Stromal cell of bone marrow (primary cell): ENCODE measurements around the gene KLF11.
"Not testable (repeated sequence)": the region's sequence is repeated elsewhere in the genome, so short reads cannot be mapped to it uniquely, and the experiment has no call there.

Experiments used
- DNase-seq: peaks from one replicate; pipeline ENCODE4 v3.0.0-alpha.2; 2012; ENCODE audit warnings: low read depth

Gene KLF11

GRCh38 chr2:10009811-10010781 lies 33.3 kb upstream of the KLF11 start:
- peak; percentile 23 for DNase-seq

- not testable (repeated sequence) for DNase-seq
These were observed 32.3 kb upstream of the KLF11 start for GRCh38 chr2:10010861-10011605.

- DNase-seq = not testable (repeated sequence)
These were observed 31.6 kb upstream of the KLF11 start for GRCh38 chr2:10011606-10012325.

GRCh38 chr2:10012366-10012962 lies 30.9 kb upstream of the KLF11 start:
- not testable (repeated sequence) for DNase-seq

DNA sequence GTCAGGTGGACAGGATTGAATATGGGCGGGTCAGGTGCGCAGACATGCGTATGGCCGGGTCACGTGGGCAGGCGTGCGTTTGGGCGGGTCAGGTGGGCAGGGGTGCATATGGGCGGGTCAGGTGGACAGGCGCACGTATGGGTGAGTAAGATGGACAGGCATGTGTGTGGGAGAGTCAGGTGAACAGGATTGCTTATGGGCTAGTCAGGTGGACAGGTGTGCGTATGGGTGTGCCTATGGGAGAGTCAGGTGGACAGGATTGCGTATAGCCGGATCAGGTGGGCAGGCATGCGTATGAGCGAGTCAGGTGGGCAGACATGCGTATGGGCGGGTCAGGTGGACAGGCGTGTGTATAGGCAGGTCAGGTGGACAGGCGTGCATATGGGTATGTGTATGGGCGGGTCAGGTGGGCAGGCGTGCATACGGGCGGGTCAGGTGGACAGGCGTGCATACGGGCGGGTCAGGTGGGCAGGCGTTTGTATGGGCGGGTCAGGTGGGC lies 30.3 kb upstream of the KLF11 start:
- DNase-seq = no peak

GRCh38 chr2:10013651-10014417 lies 29.5 kb upstream of the KLF11 start:
- DNase-seq = not testable (repeated sequence)

- no peak for DNase-seq
These were observed 28.7 kb upstream of the KLF11 start for GRCh38 chr2:10014418-10015190.

DNA sequence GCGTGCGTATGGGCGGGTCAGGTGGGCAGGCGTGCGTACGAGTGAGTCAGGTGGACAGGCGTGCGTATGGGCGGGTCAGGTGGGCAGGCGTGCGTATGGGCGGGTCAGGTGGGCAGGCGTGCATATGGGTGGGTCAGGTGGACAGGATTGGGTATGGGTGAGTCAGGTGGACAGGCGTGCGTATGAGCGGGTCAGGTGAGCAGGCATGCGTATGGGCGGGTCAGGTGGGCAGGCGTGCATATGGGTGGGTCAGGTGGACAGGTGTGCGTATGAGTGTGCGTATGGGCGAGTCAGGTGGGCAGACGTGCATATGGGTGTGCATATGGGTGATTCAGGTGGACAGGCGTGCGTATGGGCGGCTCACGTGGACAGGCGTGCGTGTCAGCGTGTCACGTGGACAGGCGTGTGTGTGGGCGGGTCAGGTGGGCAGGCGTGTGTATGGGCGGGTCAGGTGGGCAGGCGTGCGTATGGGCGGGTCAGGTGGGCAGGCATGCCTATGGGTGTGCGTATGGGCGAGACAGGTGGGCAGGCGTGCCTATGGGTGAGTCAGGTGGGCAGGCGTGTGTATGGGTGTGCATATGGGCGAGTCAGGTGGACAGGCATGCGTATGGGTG lies 27.9 kb upstream of the KLF11 start:
- not testable (repeated sequence) for DNase-seq

- no peak for DNase-seq
These were observed 27.1 kb upstream of the KLF11 start for GRCh38 chr2:10016001-10016801.

- DNase-seq = no peak
These were observed 26.5 kb upstream of the KLF11 start for GRCh38 chr2:10016802-10017258.

- DNase-seq = no peak
These were observed 25.9 kb upstream of the KLF11 start for GRCh38 chr2:10017313-10017941.

GRCh38 chr2:10019174-10019573 lies 24.2 kb upstream of the KLF11 start:
- DNase-seq = no peak

DNA sequence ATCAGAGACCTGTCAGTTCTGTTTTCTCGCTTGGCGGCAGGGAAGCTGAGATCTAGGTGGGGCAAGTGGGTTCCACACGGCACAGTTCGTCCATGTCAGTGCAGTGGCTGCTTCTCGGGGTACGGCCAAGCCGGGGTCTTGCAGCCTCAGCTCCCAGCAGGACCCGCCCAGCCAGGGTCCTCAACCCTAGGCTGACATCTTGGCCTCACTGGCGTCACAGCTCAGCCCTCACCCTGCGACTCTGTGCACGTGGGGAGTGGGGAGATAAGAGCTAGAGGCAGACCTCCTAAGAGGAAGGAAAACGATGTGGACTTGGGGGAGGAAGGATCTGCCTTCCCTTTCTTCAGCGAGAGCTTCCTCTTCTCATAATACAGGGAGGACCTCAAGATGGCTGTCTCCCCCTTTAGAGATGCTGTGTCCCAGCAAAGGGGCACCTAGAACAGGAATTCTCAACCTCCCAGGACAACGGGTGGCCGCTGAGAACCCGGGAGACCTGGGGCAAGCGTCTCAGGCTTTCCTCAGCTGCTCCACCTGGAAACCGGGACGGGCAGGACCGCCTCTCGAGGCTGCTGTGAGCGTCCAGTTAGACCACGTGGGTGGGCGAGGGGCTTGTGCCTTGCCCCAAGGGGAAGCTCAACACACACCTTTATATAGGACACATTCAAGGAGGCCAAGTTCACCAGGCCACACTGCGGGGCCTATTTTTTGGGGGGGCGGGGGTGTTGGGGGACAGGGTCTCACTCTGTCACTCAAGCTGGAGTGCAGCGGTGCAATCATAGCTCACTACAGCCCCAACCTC lies 23.5 kb upstream of the KLF11 start:
- DNase-seq = no peak

DNA sequence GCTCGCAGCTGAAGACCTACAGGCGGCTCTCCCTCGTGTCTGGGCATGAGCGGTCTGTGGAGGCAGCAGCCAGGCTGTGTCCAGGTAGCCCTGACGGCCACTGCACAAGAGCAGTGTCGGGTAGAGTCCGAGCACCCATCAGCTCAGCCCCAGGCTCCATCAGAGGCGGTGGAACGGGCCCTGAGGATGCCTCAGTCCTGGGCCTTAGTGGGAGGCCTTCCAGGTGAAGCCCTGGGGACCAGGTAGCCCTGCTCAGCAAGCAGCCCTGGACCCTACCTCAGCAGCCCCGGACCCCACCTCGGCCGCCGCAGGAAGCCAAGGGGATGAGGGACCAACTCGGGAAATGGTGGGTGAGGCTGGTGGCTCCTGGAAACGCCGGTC lies 21.3 kb upstream of the KLF11 start:
- no peak for DNase-seq

- no peak for DNase-seq
These were observed 20.9 kb upstream of the KLF11 start for GRCh38 chr2:10022445-10022844.

GRCh38 chr2:10022966-10023662 lies 20.2 kb upstream of the KLF11 start:
- no peak for DNase-seq
